ENCODE data around the gene GARS1.

DNA sequence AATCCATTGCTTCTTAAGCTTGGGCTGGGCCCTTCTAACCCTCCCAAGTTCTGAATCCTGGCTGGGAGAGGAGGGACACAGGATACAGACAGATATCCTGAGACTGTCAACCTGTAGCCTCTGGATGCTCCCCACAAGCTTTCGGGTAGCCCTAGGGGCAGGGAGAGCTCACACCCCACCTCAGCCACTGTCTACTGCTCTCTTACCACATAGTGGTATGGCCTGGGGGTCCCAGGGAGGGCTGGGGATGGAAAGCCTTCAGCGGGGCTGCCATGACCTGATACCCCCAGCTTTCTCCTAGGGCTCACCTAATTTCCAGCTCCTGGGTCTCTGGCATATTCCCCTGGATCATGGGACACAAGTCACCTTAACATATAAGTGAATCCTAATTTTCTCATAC, 62.5 kb downstream of the GARS1 start:
- TF ChIP-seq GATA2 (IDR thresholded peaks at IDR 0.05; ENCODE audit: low read depth, low read length) (no peak), GATA3 (IDR thresholded peaks at IDR 0.05; ENCODE audit: low read depth, low read length) (no peak)

Data from SH-SY5Y (cell line).